AG08396 (cell line): ENCODE measurements around the gene SMPDL3B.

ENCODE experiments used
- DNase-seq: peaks from one replicate; pipeline ENCODE4 v3.0.0; 2012; ENCODE audit warnings: low spot score, mixed read lengths

SMPDL3B gene, protein sequence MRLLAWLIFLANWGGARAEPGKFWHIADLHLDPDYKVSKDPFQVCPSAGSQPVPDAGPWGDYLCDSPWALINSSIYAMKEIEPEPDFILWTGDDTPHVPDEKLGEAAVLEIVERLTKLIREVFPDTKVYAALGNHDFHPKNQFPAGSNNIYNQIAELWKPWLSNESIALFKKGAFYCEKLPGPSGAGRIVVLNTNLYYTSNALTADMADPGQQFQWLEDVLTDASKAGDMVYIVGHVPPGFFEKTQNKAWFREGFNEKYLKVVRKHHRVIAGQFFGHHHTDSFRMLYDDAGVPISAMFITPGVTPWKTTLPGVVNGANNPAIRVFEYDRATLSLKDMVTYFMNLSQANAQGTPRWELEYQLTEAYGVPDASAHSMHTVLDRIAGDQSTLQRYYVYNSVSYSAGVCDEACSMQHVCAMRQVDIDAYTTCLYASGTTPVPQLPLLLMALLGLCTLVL

DNA sequence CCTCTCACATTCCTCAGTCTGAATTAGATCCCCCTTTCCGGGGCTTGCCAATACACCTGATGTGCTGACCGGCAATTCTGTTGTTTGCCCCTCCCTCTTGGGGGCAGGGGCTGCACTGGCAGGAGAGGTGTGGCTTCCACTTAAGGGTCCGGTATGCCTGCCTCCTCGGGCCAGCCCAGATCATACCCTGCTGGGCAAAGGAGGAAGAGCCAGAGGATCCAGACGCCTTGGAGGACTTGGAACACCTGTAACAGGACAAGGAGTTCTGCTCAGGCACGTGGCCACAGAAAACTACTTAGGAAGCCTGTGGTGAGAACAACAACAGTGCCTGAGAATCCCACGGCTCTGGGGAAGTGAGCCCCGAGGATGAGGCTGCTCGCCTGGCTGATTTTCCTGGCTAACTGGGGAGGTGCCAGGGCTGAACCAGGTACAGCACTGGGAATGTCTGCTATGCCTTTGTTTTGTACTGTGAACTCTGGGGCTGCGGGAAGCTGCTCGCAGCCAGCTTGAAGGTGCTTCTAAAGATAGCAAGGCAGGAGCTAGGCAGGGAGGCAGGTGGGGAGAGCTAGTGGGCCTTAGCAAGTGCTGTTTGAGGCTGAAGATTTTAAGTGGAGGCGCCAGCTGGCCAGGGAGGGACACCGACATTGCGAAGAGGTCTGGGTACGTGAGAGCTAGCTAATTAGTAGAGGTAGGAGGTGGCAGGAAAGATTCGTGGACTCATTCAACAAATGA lies at the start of gene SMPDL3B:
Gene SMPDL3B (plus strand): TSS at position 183 of the 732 bp plus-strand sequence. CDS start 184 bp downstream, at position 367.
- DNase-seq, result no peak

DNA sequence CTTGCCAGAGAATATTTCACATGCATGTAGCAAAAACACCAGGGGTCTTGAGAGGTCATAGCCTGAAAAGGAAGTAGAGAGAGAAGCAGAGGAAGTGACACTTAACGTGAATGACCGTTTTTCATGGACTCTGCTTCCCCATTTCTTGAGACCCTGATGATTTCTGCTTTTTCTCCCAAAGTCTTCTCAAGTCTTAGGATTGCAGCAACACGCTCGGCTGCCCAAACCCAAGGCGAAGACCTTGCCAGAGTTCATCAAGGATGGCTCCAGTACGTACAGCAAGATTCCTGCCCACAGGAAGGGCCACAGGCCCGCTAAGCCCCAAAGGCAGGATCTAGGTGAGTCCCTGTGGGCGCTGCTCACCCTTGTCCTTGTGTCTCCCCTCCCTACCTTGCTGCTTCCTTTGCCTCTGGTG lies 49.7 kb upstream of the SMPDL3B start:
- DNase-seq, result no peak

DNA sequence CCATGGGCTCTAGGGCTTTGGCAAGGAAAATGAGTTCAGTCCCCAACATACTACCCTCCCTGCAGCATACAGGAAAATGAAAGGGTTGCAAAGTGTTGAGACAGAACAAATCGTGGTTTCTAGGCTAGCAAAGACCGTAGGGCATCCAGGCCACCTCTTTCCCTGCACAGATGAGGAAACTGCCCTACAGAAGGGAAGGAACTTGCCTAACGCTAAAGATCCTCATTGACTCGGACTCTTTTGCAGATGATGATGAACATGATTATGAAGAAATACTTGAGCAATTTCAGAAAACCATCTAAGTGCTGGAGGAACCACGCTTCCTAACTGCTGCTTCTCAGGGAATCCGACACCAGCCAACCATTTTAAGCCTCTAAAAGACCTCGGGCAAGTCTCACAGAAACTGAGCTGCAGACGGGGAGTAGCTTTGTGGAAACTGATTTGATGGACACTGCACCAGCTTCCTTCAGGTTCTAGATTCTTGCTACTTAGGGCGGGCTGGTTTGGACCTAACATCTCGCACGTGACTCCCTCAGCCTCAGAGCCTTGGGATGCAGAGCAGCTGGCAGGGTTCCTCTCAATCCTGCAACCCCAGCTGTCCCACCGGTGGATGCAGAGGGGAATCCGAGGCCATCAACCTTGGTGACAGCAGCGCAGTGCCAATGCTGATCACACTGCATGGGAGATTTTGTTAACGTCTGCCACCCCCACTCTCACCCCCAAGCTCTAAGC lies 49.0 kb upstream of the SMPDL3B start:
- DNase-seq, result no peak

DNA sequence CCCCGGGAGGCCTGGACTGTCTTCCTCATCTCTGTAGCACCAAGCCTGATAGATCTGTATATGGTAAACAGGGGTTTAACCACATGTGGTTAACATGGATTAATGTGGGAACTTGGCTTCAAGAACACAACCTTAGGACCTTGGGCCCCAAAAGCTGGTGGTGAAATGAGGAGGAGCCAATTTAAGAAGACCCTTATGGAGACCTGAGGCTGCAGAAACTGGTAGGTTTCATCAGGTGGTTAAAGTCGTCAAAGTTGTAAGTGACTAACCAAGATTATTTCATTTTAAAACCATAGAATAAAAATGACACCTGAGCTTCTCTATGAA lies 48.5 kb upstream of the SMPDL3B start:
- DNase-seq, result no peak

DNA sequence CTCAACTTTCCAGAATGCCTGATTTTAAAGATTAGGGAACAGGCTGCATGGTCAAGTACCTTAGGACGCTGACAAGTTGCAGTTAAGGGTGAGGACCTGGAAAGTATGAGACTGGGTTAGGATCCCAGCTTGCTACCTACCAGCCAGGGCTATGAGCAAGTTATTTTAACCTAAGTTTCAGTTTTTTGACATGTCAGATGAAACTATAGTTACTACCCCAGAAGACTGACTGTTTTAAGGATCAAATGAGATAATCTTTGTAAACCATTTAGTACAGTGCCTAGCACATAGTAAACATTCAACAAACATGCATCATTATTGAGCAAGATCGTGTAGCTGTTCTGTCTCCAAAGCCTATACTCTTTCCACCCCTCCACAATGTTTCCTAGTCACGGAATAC lies 48.1 kb upstream of the SMPDL3B start:
- DNase-seq, result no peak

DNA sequence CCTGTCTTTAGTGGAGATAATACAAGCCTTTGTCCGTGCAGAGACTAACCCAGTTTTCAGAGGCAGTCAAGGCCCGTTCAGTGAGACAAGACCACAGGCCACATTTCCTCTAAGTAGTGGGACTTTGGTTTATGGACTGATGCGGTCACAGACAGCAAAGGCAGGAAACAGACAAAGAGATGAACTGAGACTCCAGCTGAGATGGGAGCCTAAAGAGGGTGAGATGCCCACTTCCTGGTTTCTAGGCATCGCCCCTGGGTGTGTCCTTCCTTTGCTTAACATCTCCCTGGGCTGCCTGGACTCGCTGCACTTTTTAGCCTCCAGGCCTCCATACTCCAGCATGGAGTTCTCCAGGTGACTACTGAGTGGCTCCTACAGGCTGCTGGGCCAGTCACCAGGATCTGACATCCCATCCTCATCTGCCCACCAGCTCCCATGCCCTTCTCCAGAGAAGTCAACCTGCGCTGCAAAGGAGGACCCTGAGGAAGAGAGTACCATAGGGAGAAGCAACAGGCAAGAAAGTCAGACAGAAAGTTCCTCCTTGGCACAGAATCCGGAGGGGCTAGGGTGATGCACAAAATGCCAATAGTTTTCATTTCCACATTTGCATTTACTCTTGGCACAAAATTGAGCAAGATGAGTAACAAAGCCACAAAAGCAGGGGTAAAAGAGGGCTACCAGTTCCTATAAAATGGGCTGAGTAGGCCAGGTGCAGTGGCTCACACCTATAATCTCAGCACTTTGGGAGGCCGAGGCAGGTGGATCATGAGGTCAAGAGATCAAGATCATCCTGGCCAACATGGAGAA lies 47.4 kb upstream of the SMPDL3B start:
- DNase-seq, result no peak

DNA sequence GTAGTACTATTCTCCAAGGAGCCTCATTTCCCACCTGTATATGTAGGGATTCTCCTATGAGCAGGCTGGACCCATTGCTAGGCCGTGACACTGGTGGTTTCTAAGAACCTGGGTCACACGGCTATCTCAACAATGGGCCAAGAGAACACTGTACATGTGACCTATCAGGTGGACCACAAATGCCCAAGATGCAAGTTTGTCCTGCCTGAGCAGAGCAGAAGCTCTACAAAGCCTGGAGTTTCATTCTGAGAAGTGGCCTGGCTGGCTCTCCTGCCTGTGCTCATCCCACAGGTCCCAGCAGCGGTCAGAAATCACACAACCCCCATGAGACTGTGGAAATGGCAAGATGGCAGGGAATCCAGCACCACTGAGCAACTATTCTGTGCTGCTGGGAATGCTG lies 45.3 kb upstream of the SMPDL3B start:
- no peak for DNase-seq

DNA sequence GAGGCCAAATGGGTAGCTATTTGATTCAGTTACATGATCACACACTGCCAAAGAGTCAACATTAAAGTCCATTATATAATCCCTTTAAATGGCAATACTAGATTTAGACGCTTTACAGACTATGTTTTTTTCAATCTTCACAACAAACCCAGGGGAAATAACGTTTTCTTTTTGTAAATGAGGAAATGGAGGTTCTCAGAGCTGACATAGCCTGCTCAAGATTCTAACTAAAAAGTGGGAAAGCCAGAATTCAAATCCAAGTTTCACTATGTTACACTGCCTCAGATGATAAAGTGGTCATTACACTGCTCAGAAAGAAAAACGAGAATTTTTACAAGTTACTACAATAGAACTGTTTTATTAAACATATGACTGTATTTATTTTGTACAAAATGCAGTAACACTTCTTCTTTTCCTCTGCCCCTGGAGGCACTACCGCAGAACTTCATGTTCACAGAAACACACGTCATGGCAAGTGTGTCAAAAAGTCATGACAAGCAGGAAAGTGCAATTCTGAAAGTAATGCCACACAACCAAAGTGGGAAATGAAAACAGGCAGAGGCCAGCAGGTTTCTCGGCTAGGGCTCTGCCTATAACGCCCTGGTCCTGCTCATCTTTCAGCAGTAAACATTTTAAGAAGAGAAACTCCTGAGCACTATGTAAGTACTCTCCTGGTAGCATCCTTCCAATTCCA lies 43.5 kb upstream of the SMPDL3B start:
- no peak for DNase-seq

DNA sequence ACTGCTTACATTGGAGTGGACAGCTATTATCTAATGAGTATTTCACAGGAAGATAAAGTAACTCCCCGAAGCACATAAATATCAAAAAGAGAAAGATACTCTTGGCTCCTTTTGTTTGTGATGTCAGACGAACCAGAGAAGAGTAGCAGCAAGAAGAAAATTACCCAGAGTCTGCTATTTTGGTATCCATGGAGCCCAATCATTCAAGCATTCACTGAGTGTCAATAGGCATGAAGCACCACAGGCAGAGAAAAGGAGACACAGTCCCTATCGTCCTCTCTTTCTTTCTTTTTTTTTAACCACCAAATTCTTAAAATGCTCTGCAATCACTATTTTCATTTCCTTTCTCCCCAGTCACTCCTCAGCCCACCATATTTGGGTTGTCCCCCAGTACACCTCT lies 40.3 kb upstream of the SMPDL3B start:
- DNase-seq, result no peak

DNA sequence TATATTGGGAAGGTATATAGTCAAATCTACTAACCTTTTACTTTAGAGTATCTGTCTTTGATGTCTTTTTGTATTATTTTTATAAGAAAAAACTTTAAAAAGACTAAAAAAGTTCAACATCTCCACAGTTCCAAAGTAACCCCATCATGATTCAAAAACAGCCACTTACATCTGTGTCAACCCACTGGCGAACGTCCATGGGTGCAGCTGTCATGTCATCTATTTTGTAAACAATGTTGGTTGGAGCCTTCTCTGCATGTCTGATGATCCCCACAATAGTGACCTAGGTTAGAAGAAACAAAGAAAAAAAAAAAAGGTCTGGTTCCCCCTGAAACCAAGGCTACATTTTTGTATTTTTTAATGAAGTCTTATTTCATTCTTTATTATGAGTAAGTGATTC lies 28.0 kb upstream of the SMPDL3B start:
- DNase-seq, result no peak

DNA sequence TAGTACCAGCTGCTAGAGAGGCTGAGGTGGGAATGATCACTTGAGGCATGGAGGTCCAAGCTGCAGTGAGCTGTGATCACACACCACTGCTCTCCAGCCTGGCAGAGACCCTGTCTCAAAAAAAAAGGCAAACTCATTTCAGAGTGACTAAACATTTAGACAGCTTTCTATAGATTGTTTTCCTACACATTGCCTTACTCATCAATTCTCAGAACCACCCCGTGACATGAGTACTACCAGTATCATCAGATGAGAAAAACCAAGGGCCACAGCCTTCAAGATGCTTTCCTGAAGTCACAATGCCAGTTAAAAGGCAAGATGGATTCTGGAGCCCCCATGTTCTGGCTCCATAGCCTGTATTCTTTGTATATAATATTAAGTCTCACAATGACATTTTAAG lies 22.4 kb upstream of the SMPDL3B start:
- DNase-seq, result no peak

DNA sequence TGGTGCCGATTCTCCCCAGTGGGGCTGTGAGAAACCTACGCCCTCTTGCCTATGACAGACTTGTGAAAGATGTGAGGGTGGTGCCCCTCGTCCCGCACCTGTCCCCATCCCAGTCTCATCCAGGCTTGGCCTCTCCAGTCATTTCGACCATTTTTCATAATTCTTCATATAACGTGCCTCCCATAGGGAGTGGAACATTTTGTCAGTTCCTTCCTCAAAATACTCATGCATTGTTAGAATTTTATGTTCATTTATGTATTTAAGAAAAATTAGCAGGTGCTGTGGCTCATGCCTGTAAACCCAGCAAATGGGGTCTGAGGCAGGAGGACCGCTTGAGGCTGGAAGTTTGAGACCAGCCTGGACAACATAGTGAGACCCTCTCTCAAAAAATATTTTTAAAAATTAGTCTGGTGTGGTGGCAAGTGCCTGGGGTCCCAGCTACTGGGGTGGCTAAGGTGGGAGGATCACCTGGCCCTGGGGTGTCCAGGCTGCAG lies 19.7 kb upstream of the SMPDL3B start:
- DNase-seq, result no peak

DNA sequence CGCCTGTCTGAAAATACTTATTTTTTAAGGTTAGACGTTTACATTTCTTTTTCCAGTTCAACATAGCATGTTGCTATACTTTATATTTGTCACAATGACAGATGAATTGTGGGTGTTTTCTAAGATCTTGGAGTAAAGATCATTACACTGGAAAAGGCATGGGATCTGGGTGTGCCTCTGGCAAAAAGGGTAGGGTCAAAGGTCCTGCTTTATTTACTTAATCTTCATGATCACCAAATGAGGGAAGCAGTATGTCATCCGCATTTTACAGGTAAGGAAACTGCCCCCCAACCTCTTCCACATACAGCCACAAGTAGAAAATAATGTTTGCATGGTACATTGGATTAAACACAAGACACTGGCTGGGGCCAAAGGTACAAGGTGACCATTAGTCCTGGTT lies 12.5 kb upstream of the SMPDL3B start:
- DNase-seq, result no peak

DNA sequence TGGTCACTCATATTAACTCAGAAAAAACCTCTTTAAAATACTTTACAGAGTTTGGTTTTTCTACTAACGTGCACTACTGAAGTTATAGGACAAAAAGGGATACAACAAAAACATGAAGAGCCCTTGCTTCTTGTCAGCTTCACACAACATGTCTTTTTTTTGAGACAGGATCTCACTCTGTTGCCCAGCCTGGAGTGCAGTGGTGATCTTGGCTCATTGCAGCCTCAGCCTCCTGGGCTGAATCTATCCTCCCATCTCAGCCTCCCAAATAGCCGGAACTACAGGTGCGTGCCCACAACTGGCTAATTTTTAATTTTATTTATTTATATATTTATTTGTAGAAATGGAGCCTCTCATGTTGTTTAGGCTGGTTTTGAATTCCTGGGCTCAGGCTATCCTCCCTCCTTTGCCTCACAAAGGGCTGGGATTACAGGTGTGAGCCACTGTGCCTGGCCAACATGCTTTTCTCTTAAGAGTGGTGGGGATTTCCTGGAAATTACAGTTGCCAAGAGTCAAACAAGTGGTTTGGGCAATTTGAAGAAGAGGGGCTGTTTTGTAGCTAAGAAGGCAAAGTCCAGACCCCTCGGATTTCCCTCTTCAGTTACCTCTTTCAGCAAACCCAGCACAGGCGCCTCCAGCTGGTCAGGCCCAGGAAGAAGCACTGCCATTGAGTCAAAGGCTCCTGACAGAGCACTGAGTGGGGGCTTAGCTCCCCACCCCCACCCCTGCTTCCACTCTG lies 6.4 kb upstream of the SMPDL3B start:
- no peak for DNase-seq

DNA sequence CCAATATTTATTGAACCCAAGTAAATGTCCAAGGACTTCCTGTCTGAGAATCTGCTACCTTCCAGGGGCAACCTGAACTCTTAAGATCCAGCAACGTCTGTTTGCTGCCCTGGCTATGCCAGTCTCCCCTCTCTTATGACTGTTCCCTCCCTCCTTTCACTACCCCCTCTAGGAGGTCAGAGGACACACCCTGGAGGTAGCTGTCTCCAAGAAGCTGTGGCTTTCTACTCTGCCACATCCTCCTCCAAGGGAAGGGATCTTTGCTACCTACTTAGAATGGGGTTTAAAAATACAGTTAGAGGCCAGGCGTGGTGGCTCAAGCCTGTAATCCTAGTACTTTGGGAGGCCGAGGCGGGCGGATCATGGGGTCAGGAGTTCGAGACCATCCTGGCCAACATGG lies 3.6 kb upstream of the SMPDL3B start:
- DNase-seq, result no peak

DNA sequence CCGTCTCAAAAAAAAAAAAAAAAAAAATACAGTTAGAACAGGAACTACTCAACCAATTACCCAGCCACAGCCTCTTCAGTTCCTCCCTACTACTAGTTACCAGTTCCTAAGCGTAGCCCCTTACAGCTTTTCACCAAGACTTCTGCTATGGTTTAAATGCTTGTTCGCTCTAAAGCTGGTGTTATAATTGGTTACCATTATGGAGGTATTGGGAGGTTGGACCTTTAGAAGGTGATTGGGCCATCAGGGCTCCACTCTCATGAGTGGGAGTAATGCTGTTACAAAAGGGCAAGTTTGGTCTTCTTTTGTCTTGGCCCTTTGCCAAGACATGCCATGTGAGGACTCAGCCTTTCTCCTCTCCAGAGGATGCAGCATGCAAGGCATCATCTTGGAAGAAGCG lies 3.0 kb upstream of the SMPDL3B start:
- no peak for DNase-seq

DNA sequence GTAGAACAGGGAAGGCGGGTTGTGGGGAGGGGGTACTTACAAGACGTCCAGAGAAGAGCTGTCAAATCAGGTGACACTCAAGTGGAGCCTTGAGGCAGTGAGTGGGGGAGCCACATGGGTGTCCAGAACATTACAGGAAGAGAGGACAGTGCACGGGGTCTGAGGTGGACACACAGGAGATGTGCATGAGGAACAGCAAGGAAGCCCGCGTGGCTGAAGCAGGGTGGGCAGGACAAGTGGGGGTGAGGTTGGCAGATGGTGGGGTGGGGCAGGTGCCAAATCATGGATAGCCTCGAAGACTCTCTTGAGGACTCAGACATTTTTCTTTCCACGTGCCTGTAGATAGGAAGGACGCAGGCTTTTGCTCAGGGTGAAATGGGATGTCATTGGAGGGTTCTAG lies 921 bp downstream of the SMPDL3B start:
- DNase-seq, result no peak

DNA sequence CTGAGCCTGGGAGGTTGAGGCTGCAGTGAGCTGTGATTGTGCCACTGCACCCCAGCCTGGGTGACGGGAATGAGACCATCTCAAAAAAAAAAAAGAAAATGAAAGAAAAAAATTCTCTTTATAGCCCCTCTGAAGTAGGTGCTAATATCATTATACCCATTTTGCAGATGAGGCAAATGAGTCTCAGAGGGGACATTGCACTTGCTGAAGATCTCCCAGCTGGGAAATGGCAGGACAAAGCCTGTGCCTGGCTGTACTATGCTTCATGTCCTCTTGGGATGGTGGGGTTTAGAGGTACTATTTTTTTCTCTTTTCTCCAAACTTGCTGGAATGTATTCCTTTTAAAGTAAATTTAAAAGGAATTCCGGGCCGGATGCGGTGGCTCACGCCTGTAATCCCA lies 1.6 kb downstream of the SMPDL3B start:
- DNase-seq, result no peak

DNA sequence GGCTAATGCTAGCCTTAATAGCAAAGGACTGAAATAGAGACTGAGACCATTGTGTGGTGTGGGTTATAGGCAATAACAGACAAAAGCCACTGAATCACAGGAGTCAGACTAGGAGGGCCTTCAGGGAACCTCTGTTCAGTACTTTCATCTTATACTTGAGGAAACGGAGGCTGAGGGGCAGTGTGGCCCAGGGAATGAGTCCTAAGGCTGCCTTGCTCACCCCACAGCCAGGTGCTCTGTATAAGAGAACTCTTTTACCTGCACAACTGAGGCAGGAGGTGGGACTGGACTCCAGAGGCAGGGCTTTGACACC lies 2.7 kb downstream of the SMPDL3B start:
- no peak for DNase-seq

DNA sequence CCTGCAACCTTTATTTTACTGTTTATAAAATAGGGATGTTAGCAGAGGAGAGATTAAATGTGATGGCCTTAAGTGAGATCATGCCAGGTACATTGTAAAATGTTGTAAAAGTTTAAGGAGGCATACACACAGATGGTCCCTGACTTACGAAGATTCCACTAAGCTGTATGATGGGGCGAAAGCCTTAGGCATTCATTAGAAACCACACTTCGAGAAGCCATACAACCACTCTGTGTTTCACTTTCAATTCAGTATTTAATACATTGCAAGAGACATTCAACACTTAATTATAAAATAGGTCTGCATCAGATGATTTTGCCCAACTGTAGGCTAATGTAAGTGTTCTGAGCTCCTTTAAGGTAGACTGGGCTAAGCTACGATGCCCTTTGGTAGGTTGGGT lies 3.7 kb downstream of the SMPDL3B start:
- no peak for DNase-seq

DNA sequence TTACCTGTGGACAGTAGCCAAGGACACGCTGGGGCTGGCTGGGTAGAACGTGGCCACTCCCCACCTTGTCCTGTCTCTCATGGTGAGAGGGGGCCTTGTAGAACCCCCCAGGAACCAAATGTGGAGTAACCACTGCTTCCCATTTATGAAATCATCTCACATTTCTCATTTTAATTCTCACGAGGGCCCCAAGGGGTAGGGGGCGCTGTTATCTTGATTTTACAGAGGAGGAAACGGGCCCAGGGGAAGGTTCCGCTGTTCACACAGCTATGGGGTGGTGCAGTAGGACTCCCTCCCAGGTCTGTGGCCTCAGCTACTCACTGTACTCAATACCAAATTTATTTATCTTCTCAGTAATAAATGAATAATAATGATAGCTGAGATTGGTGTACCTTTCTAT lies 5.5 kb downstream of the SMPDL3B start:
- no peak for DNase-seq
